Fibroblast of pulmonary artery (primary cell): Measurements from ENCODE around the gene E2F3.

Experiments
- DNase-seq: peaks from one replicate; pipeline ENCODE4 v3.0.0-alpha.2; 2010; ENCODE audit warnings: low read depth
- H3K4me3 ChIP-seq: replicated peaks from 2 replicates; pipeline ENCODE4 v1.5.1; 2011; ENCODE audit warnings: low read depth, mild to moderate bottlenecking, control low read depth, low read length, moderate library complexity
- TF ChIP-seq, protein P1 (sequence below): IDR thresholded peaks from 2 replicates; pipeline ENCODE4 v1.5.1; 2011; ENCODE audit warnings: mild to moderate bottlenecking, control low read depth, low read length, inconsistent platforms; ENCODE audit errors: missing control alignments

The E2F3 gene

DNA sequence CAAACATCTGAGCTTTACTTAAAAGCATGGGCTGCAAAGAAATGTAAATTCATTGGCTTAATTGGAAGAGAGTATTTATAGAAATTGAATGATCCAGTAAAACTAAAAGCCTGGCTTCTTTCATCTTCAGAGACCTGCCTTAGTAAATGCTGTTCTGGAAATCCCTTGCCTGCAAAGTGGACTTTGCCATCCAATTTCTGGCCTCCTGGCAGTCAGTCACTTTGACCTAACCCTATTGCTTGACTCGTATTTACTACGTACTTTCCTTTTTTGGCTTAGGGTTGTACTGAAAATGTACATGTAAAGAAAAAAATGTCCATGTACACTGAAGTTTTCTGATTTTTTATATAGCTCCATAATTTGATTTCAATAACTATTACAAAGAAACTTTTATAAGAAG lies 47.1 kb downstream of the E2F3 start:
- TF ChIP-seq, protein P1, sequence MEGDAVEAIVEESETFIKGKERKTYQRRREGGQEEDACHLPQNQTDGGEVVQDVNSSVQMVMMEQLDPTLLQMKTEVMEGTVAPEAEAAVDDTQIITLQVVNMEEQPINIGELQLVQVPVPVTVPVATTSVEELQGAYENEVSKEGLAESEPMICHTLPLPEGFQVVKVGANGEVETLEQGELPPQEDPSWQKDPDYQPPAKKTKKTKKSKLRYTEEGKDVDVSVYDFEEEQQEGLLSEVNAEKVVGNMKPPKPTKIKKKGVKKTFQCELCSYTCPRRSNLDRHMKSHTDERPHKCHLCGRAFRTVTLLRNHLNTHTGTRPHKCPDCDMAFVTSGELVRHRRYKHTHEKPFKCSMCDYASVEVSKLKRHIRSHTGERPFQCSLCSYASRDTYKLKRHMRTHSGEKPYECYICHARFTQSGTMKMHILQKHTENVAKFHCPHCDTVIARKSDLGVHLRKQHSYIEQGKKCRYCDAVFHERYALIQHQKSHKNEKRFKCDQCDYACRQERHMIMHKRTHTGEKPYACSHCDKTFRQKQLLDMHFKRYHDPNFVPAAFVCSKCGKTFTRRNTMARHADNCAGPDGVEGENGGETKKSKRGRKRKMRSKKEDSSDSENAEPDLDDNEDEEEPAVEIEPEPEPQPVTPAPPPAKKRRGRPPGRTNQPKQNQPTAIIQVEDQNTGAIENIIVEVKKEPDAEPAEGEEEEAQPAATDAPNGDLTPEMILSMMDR = no peak
- H3K4me3 ChIP-seq = no peak overlapping the region
- DNase-seq = no peak

- TF ChIP-seq, protein P1 = no peak
- H3K4me3 ChIP-seq = no peak overlapping the region
- no peak for DNase-seq
These were observed 52.6 kb downstream of the E2F3 start for GRCh38 chr6:20454204-20454824.

- H3K4me3 ChIP-seq = no peak overlapping the region
- no peak for DNase-seq
- TF ChIP-seq, protein P1 = no peak
These were observed 53.7 kb downstream of the E2F3 start for GRCh38 chr6:20455251-20455940.

DNA sequence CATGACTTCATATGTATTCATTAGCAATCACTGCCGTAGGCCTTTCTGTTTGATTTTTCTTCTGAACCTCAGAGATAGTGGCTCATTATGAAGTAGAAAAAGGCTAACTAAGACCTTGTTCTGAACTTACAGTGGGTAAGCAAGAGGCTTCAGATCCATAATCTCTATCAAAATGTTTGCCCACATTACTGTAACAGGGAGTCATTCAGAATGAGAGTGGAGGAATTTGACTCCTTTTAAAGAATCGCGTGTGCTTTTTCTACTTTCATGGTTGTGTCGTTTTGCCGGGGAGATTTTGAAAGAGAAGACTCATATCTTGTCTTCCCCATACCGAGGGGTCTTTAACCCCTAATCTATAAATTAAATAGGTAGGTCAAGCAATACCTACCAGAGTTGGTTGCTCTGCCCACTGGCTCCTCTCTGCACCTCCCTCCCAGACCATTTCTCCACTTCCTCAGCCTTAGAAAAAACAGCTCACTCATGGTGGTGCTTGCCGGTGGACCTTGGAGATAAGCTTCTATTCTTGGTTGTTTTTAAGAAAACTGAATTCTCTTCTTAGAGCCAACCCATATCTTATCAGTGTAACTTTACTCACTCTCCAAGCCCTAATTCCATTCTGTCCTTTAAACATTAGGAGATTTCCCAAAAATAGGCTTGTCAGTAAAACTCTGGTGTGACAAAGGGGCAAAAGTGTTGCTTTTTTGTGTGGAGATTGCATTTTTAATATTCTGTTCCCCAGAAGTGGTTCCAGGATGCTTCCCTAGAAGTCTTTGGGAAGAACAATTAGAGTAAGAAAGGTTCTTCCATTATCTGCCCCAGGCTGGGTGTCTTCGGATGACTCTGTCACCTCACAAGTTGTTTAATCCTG lies 56.6 kb downstream of the E2F3 start:
- no peak overlapping the region for H3K4me3 ChIP-seq
- TF ChIP-seq, protein P1 = no peak
- no peak for DNase-seq

- no peak overlapping the region for H3K4me3 ChIP-seq
- no peak for DNase-seq
- TF ChIP-seq, protein P1 = no peak
These were observed 58.0 kb downstream of the E2F3 start for GRCh38 chr6:20459682-20460081.

- TF ChIP-seq, protein P1 = no peak
- no peak for DNase-seq
- no peak overlapping the region for H3K4me3 ChIP-seq
These were observed 59.9 kb downstream of the E2F3 start for GRCh38 chr6:20461576-20461975.
